A673 (cell line): ENCODE measurements around the gene BRPF3. TPM values are rescaled to one million over a fixed set of nuclear protein-coding genes. Genes with fewer than 3 reads are reported as not detected.

Experiments used
- BruUV-seq: library from RNA; stranded (reverse); fragments of 400-500 nt; replicated peaks from 2 replicates; lab custom pipeline; 2021; lab: Mats Ljungman, UMichigan
- CTCF ChIA-PET: fragments of 300-600 bp; sonication (Branson Sonifier 250); formaldehyde crosslinking; loops from one replicate; lab custom pipeline; 2022; ENCODE audit warnings: antibody characterized with exemption; lab: Charles Lee
- POLR2A ChIA-PET: fragments of 300-600 bp; sonication (Branson Sonifier 250); formaldehyde crosslinking; loops from one replicate; lab custom pipeline; 2022; ENCODE audit warnings: antibody characterized with exemption; ENCODE audit not compliant: low non-redundant PET; lab: Charles Lee
- DNase-seq: peaks from one replicate; pipeline ENCODE4 v3.0.0-alpha.2; 2015; ENCODE audit warnings: low spot score
- H3K27ac ChIP-seq: fragments of 200-600 bp; sonication (generic); 2 replicates; pipeline ENCODE4 v1.5.1; 2016; ENCODE audit warnings: mixed run types, low read depth, mild to moderate bottlenecking, mixed read lengths, antibody characterized with exemption, low read length; ENCODE audit not compliant: poor library complexity, severe bottlenecking
- H3K27me3 ChIP-seq: fragments of 200-600 bp; sonication (generic); replicated peaks from 2 replicates; pipeline ENCODE4 v1.6.1; 2017; ENCODE audit warnings: mixed run types, low read depth, mild to moderate bottlenecking, mixed read lengths, antibody characterized with exemption, low read length; ENCODE audit not compliant: insufficient read depth, poor library complexity
- H3K36me3 ChIP-seq: fragments of 200-600 bp; sonication (generic); 2 replicates; pipeline ENCODE4 v1.6.1; 2016; ENCODE audit warnings: mixed run types, mild to moderate bottlenecking, mixed read lengths, antibody characterized with exemption, low read length; ENCODE audit not compliant: insufficient read depth, poor library complexity, severe bottlenecking
- H3K4me1 ChIP-seq: fragments of 200-600 bp; sonication (generic); 2 replicates; pipeline ENCODE4 v1.6.1; 2017; ENCODE audit warnings: mixed run types, mild to moderate bottlenecking, mixed read lengths, antibody characterized with exemption, low read length; ENCODE audit not compliant: insufficient read depth, poor library complexity, severe bottlenecking
- H3K4me3 ChIP-seq: fragments of 200-600 bp; sonication (generic); 2 replicates; pipeline ENCODE4 v1.5.1; 2016; ENCODE audit warnings: low read depth, mixed run types, mild to moderate bottlenecking, mixed read lengths, low read length; ENCODE audit not compliant: poor library complexity, severe bottlenecking
- H3K9me3 ChIP-seq: fragments of 200-600 bp; sonication (generic); 2 replicates; pipeline ENCODE4 v1.6.1; 2016; ENCODE audit warnings: mixed run types, low read depth, mild to moderate bottlenecking, mixed read lengths, antibody characterized with exemption, low read length; ENCODE audit not compliant: poor library complexity, severe bottlenecking
- EZH2 ChIP-seq: fragments of 200-600 bp; sonication (generic); IDR thresholded peaks from 2 replicates; pipeline ENCODE4 v1.6.1; 2017; ENCODE audit warnings: borderline replicate concordance, low read depth, mild to moderate bottlenecking, mixed read lengths, antibody characterized with exemption, low read length; ENCODE audit not compliant: poor library complexity, severe bottlenecking
- intact Hi-C: fragments of 100-400 bp; cut with micrococcal nuclease; formaldehyde crosslinking; loops from one replicate; pipeline ENCODE4 v1.10.0; 2022; ENCODE audit not compliant: unreplicated experiment
- total RNA-seq: library from RNA; stranded (reverse); gene quantifications from 2 replicates; pipeline ENCODE4 v1.2.3, GENCODE V29; 2021
- TF ChIP-seq, protein P1 (sequence below): fragments of 300-800, 200-600 bp; sonication (generic); conservative IDR thresholded peaks from 2 replicates; pipeline ENCODE4 v1.5.1; 2017; ENCODE audit warnings: low read depth, mild to moderate bottlenecking, antibody characterized with exemption, low read length, moderate library complexity, mixed read lengths

Gene BRPF3
- total RNA-seq, 1 experiment from 2014 or later, result 39.3 TPM

GRCh38 chr6:36223706-36224105 is 27.2 kb downstream of the BRPF3 start:
- BruUV-seq, result no TSS peak
- Histone ChIP-seq H3K27ac (no peak overlapping the region), H3K9me3 (no peaks in the 10 kb centered on the region), H3K27me3 (no peaks in the 10 kb centered on the region), H3K4me3 (no peak overlapping the region), H3K4me1 (no peaks in the 10 kb centered on the region), H3K36me3 (peaks cover 50% of the 10 kb centered on the region)
- ChIA-PET POLR2A (no interaction called here), CTCF (no interaction called here)
- TF ChIP-seq, protein P1, sequence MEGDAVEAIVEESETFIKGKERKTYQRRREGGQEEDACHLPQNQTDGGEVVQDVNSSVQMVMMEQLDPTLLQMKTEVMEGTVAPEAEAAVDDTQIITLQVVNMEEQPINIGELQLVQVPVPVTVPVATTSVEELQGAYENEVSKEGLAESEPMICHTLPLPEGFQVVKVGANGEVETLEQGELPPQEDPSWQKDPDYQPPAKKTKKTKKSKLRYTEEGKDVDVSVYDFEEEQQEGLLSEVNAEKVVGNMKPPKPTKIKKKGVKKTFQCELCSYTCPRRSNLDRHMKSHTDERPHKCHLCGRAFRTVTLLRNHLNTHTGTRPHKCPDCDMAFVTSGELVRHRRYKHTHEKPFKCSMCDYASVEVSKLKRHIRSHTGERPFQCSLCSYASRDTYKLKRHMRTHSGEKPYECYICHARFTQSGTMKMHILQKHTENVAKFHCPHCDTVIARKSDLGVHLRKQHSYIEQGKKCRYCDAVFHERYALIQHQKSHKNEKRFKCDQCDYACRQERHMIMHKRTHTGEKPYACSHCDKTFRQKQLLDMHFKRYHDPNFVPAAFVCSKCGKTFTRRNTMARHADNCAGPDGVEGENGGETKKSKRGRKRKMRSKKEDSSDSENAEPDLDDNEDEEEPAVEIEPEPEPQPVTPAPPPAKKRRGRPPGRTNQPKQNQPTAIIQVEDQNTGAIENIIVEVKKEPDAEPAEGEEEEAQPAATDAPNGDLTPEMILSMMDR, result no peak
- TF ChIP-seq EZH2, result no peak
- intact Hi-C loops, result no loop called here
- DNase-seq, result no peak

DNA sequence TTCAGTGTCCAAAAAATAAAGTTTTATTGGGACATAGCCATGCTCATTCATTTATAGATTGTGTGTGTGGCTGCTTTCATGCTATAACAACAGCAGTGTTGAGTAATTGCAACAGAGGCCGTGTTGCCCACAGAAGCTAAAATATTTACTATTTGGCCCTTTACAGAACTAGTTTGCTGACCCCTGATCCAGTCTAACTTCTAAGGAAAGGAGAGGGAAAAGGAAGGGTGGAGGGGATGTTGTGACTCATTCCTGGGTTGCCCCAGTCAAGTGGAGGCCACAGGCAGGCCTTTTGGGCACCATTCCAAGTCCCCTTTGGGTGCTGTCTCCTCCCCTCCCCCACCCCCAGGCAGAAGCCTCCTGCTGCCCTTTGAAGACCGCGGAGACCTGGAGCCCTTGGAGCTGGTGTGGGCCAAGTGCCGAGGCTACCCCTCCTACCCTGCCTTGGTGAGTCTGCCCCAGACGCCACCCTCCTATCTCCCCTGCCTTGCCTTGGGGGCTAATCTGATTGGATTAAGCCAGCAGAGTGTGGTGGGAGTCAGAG is 28.4 kb downstream of the BRPF3 start:
- no peak for DNase-seq
- BruUV-seq, result no TSS peak
- intact Hi-C loops, result no loop called here
- Histone ChIP-seq H3K27me3 (no peaks in the 10 kb centered on the region), H3K4me3 (no peak overlapping the region), H3K27ac (no peak overlapping the region), H3K4me1 (no peaks in the 10 kb centered on the region), H3K36me3 (peaks cover 43% of the 10 kb centered on the region), H3K9me3 (no peaks in the 10 kb centered on the region)
- CTCF ChIA-PET, result interaction anchor here (0.6 kb wide), 1 partner anchor 657 kb away, joined by 3 read pairs; no protein-coding TSS in a partner anchor
- POLR2A ChIA-PET, result no interaction called here
- no peak for TF ChIP-seq EZH2
- TF ChIP-seq, protein P1, result no peak

DNA sequence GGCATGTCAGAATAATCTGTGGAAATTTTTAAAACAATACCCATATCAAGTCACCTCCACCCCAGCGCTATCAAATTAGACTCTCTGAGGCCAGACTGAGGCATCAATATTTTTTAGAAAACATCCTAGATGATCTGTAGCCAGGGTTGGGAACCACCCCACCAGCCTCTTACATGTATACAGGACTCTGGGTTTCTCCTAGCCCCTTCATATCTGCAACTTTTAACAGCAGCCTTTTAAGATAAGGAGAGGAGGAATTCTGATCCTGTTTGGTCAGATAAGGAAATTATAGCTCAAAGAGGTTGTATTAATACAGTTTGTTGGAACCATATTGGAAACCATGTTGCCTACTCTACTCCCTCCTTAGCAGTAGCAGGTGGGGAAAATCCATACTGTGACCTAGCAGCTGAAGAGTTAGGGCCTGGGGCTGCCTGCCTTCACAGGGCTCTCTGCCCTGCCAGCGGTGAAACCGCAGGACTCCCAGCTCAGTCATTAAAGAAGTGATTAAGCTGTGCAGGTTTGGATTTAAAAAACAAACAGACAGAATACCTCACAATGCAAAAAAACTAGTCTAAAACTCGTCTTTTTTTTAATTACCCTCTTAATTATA is 30.0 kb downstream of the BRPF3 start:
- H3K36me3 ChIP-seq, result peaks cover 46% of the 10 kb centered on the region
- no peak for TF ChIP-seq EZH2
- TF ChIP-seq, protein P1, result no peak
- H3K4me3 ChIP-seq, result no peak overlapping the region
- no TSS peak for BruUV-seq
- POLR2A ChIA-PET, result no interaction called here
- CTCF ChIA-PET, result no interaction called here
- no peaks in the 10 kb centered on the region for H3K4me1 ChIP-seq
- H3K27me3 ChIP-seq, result no peaks in the 10 kb centered on the region
- no peak overlapping the region for H3K27ac ChIP-seq
- no peak for DNase-seq
- H3K9me3 ChIP-seq, result no peaks in the 10 kb centered on the region
- intact Hi-C loops, result no loop called here
